ENCODE data around the gene MTMR10. TPM values are rescaled to one million over a fixed set of nuclear protein-coding genes. Genes with fewer than 3 reads are reported as not detected.

MTMR10 gene
- total and polyA plus RNA-seq, 8 donors = 27.0 to 34.3 (median 31.2) TPM

- no peaks in the 10 kb centered on the region for H3K4me1 ChIP-seq
- ATAC-seq = no peak
Measured at GRCh38 chr15:30930422-30930821, 61.0 kb downstream of the MTMR10 start.

GRCh38 chr15:30929982-30930381 is 61.4 kb downstream of the MTMR10 start:
- intact Hi-C loops (cut with DNase I) = no loop called here
- no peaks in the 10 kb centered on the region for H3K27me3 ChIP-seq
- H3K4me1 ChIP-seq = no peaks in the 10 kb centered on the region
- no peak for TF ChIP-seq CTCF (IDR thresholded peaks at IDR 0.05)
- no peak for DNase-seq
- no peak overlapping the region for H3K27ac ChIP-seq
- peaks cover 0 to 77% of the 10 kb centered on the region in 2 donors for H3K36me3 ChIP-seq
- ATAC-seq = no peak
- no peak overlapping the region for H3K4me3 ChIP-seq
- no peaks in the 10 kb centered on the region for H3K9me3 ChIP-seq

More at GRCh38 chr15:30930422-30930821, 61.0 kb downstream of the MTMR10 start:
- intact Hi-C loops (cut with DNase I) = no loop called here
- H3K27ac ChIP-seq = no peak overlapping the region
- H3K9me3 ChIP-seq = no peaks in the 10 kb centered on the region
- H3K27me3 ChIP-seq = no peaks in the 10 kb centered on the region
- TF ChIP-seq CTCF (IDR thresholded peaks at IDR 0.05) = no peak
- no peak for DNase-seq
- H3K36me3 ChIP-seq = peaks cover 0 to 77% of the 10 kb centered on the region in 2 donors
- no peak overlapping the region for H3K4me3 ChIP-seq

GRCh38 chr15:30929064-30929669 is 62.3 kb downstream of the MTMR10 start:
- no peak for TF ChIP-seq CTCF (IDR thresholded peaks at IDR 0.05)
- H3K4me3 ChIP-seq = no peak overlapping the region
- ATAC-seq = no peak
- intact Hi-C loops (cut with DNase I) = no loop called here
- no peaks in the 10 kb centered on the region for H3K9me3 ChIP-seq
- H3K36me3 ChIP-seq = peaks cover 0 to 77% of the 10 kb centered on the region in 2 donors
- no peaks in the 10 kb centered on the region for H3K27me3 ChIP-seq
- no peaks in the 10 kb centered on the region for H3K4me1 ChIP-seq
- no peak for DNase-seq
- H3K27ac ChIP-seq = no peak overlapping the region

- intact Hi-C loops (cut with DNase I) = no loop called here
- DNase-seq (no peak), ATAC-seq (no peak)
- H3K27ac ChIP-seq = no peak overlapping the region
- no peaks in the 10 kb centered on the region for H3K9me3 ChIP-seq
- H3K4me1 ChIP-seq = no peaks in the 10 kb centered on the region
- TF ChIP-seq CTCF (IDR thresholded peaks at IDR 0.05) = no peak
- no peak overlapping the region for H3K4me3 ChIP-seq
- H3K36me3 ChIP-seq = peaks cover 0 to 80% of the 10 kb centered on the region in 2 donors
- no peaks in the 10 kb centered on the region for H3K27me3 ChIP-seq
Measured at GRCh38 chr15:30928076-30928475, 63.4 kb downstream of the MTMR10 start.

GRCh38 chr15:30927148-30927761 is 64.2 kb downstream of the MTMR10 start:
- DNase-seq (no peak), ATAC-seq (no peak)
- H3K4me1 ChIP-seq = no peaks in the 10 kb centered on the region
- H3K27me3 ChIP-seq = no peaks in the 10 kb centered on the region
- H3K36me3 ChIP-seq = peaks cover 0 to 89% of the 10 kb centered on the region in 2 donors
- intact Hi-C loops (cut with DNase I) = no loop called here
- no peak for TF ChIP-seq CTCF (IDR thresholded peaks at IDR 0.05)
- H3K9me3 ChIP-seq = no peaks in the 10 kb centered on the region
- H3K4me3 ChIP-seq = no peak overlapping the region
- H3K27ac ChIP-seq = no peak overlapping the region
